Measurements from ENCODE around the gene TACSTD2.

DNA sequence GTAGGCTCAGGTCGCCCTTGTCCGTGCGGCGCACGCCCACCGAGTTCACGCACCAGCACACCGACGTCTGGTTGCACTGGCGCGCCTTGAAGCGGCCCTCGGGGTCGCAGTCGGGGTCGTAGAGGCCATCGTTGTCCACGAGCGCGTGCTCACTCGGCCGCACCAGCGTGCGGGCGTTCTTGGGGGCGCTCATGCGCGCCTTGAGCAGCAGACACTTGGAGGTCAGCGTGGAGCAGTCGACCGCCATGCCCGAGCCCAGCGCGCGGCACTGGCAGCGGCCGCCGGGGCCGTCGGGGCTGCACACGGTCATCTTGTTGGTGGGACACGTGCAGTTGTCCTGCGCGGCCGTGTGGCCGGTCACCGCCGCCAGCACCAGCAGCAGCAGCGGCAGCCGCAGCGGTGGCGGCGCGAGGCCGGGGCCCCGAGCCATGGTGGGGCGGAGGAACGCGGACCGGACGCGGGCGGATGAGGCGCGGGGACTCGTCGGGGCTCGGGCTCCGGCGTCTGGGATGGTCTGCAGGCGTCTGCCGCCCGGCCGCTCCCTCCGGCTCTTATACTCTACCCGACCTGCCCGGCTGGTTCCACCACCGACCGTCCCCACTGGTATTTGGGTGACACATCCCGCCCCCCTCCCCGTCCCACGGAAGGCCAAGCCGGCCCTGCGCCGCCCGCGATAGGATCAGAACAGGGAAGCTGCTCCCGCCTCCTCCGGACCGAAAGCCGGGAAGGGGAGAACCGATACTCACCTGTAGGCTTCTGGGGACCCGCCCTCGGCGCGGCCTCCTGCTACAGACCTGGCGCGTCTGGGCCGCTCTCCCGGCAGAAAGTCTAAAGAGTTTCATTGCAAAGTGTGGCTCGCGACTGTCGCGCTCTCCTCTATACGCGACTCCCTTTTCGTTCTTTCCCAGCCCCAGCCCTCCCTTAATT, at the start of gene TACSTD2:
- TF ChIP-seq EP300 (IDR thresholded peaks at IDR 0.05), result no peak
- TF ChIP-seq, protein P1, sequence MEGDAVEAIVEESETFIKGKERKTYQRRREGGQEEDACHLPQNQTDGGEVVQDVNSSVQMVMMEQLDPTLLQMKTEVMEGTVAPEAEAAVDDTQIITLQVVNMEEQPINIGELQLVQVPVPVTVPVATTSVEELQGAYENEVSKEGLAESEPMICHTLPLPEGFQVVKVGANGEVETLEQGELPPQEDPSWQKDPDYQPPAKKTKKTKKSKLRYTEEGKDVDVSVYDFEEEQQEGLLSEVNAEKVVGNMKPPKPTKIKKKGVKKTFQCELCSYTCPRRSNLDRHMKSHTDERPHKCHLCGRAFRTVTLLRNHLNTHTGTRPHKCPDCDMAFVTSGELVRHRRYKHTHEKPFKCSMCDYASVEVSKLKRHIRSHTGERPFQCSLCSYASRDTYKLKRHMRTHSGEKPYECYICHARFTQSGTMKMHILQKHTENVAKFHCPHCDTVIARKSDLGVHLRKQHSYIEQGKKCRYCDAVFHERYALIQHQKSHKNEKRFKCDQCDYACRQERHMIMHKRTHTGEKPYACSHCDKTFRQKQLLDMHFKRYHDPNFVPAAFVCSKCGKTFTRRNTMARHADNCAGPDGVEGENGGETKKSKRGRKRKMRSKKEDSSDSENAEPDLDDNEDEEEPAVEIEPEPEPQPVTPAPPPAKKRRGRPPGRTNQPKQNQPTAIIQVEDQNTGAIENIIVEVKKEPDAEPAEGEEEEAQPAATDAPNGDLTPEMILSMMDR (IDR thresholded peaks at IDR 0.05), result no peak

Measured in ovary (tissue), 3 donors.